Measurements from ENCODE around the gene TUFT1. TPM values are rescaled to one million over a fixed set of nuclear protein-coding genes. Genes with fewer than 3 reads are reported as not detected.
A peak's percentile ranks its signal among the peaks of the same experiment; 100 is the strongest.

The TUFT1 gene
- total and polyA plus RNA-seq, 2 of the 13 experiments (the other 11 are each of a cell fraction or from before 2014, with no cell fraction given): 6.4 to 7.3 TPM

- POLR2A ChIA-PET: no interaction called here
- Histone ChIP-seq H3K4me1 (ENCODE audit: insufficient read depth, low read length) (peaks cover 18% of the 10 kb centered on the region), H2AFZ (ENCODE audit: low read length) (no peak overlapping the region), H3K27me3 (ENCODE audit: control insufficient read depth in 1 of 2, insufficient read depth in 2 of 2, low read length in 2 of 2) (no peaks in the 10 kb centered on the region), H3K9me3 (ENCODE audit: low read length) (no peaks in the 10 kb centered on the region), H3K9ac (ENCODE audit: insufficient read depth, low read depth, low read length) (no peak overlapping the region), H3K36me3 (replicated peaks in 1 of 2; ENCODE audit: control insufficient read depth in 1 of 2, insufficient read depth in 2 of 2, low read length in 2 of 2) (no peaks in the 10 kb centered on the region), H4K20me1 (ENCODE audit: insufficient read depth, low read length) (no peaks in the 10 kb centered on the region), H3K4me3 (replicated peaks in 1 of 3; ENCODE audit: insufficient read depth in 1 of 3, low read depth in 2 of 3, low read length in 3 of 3) (no peak overlapping the region), H3K79me2 (ENCODE audit: insufficient read depth, low read length) (no peaks in the 10 kb centered on the region), H3K4me2 (ENCODE audit: low read depth, low read length) (no peak overlapping the region), H3K27ac (ENCODE audit: extremely low read length, insufficient read depth, low read length) (no peak overlapping the region)
- CTCF ChIA-PET (ENCODE audit: low intra/inter-chr PET ratio, low total read pairs): interaction anchor here (0.8 to 1.9 kb wide), 3 partner anchors 92 to 300 kb away, joined by 4 to 15 read pairs (median 8); no protein-coding TSS in a partner anchor
- intact Hi-C loops (cut with micrococcal nuclease; ENCODE audit: unreplicated experiment): loop anchor here (2.0 kb wide), 1 partner anchor 93 kb away; no protein-coding TSS in a partner anchor
- BruUV-seq (replicated peaks): no TSS peak
- no peak for FAIRE-seq
- in situ Hi-C loops (cut with HindIII; ENCODE audit: extremely low pct_ligation_motif_present, low pct_unique_long_range_greater_than_20kb): loop anchor here (25.0 kb wide), 1 partner anchor 202 kb away; no protein-coding TSS in a partner anchor
- ATAC-seq: no peak
- TF ChIP-seq ATF7 (IDR thresholded peaks at IDR 0.05) (peak; percentile 38; the same call in 1 of the 2 replicates), ATF7 (CRISPR knock-in tag; IDR thresholded peaks at IDR 0.05) (no peak), RBFOX2 (IDR thresholded peaks at IDR 0.05; ENCODE audit: low read depth, low read length) (no peak), GRHL1 (CRISPR knock-in tag; conservative IDR thresholded peaks at IDR 0.05) (no peak), PCBP2 (optimal IDR thresholded peaks at IDR 0.05; ENCODE audit: low read depth, low read length, poor library complexity, severe bottlenecking) (no peak)
- TF ChIP-seq, protein P1, sequence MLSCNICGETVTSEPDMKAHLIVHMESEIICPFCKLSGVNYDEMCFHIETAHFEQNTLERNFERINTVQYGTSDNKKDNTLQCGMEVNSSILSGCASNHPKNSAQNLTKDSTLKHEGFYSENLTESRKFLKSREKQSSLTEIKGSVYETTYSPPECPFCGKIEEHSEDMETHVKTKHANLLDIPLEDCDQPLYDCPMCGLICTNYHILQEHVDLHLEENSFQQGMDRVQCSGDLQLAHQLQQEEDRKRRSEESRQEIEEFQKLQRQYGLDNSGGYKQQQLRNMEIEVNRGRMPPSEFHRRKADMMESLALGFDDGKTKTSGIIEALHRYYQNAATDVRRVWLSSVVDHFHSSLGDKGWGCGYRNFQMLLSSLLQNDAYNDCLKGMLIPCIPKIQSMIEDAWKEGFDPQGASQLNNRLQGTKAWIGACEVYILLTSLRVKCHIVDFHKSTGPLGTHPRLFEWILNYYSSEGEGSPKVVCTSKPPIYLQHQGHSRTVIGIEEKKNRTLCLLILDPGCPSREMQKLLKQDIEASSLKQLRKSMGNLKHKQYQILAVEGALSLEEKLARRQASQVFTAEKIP (CRISPR knock-in tag; IDR thresholded peaks at IDR 0.05; ENCODE audit: borderline replicate concordance): no peak
- DNase-seq (ENCODE audit: low spot score): no peak
- WGBS (ENCODE audit: low lambda C conversion rate): 74% methylated on average over 5 of the region's 6 CpGs
Measured at GRCh38 chr1:151535326-151536271, 4.5 kb upstream of the TUFT1 start.
